SK-N-SH treated with all-trans-retinoic acid at 6 μM for 48 hours (cell line): ENCODE results near the gene MRPS18A.

Source experiments
- CREB5 ChIP-seq: fragments of 250-450 bp; sonication (Bioruptor Pico); IDR thresholded peaks from 2 replicates; pipeline ENCODE4 v1.5.1; 2020; ENCODE audit warnings: low read depth, mild to moderate bottlenecking, moderate library complexity
- CSDC2 ChIP-seq: fragments of 250-450 bp; sonication (Bioruptor Pico); IDR thresholded peaks from 2 replicates; pipeline ENCODE4 v1.5.0; 2020; ENCODE audit warnings: mild to moderate bottlenecking, moderate library complexity
- ESRRG ChIP-seq: fragments of 250-450 bp; sonication (Bioruptor Pico); IDR thresholded peaks from 2 replicates; pipeline ENCODE4 v1.6.1; 2021; ENCODE audit warnings: mild to moderate bottlenecking
- RARB ChIP-seq: fragments of 250-450 bp; sonication (Bioruptor Pico); IDR thresholded peaks from 2 replicates; pipeline ENCODE4 v1.8.0; 2021; ENCODE audit warnings: mild to moderate bottlenecking, moderate library complexity
- SNAI2 ChIP-seq: fragments of 250-450 bp; sonication (Bioruptor Pico); IDR thresholded peaks from 2 replicates; pipeline ENCODE4 v1.5.0; 2020; ENCODE audit warnings: mild to moderate bottlenecking, moderate library complexity
- TCF4 ChIP-seq: fragments of 250-450 bp; sonication (Bioruptor Pico); IDR thresholded peaks from 2 replicates; pipeline ENCODE4 v1.8.0; 2021; ENCODE audit warnings: mild to moderate bottlenecking, moderate library complexity, borderline replicate concordance
- TF ChIP-seq, protein P1 (sequence below): fragments of 250-450 bp; sonication (Bioruptor Pico); IDR thresholded peaks from 2 replicates; pipeline ENCODE4 v1.5.1; 2021; ENCODE audit warnings: mild to moderate bottlenecking, moderate library complexity
- TF ChIP-seq, protein P2 (sequence below): fragments of 250-450 bp; sonication (Bioruptor Pico); IDR thresholded peaks from 2 replicates; pipeline ENCODE4 v1.8.0; 2020; ENCODE audit warnings: mild to moderate bottlenecking, moderate library complexity, borderline replicate concordance

DNA sequence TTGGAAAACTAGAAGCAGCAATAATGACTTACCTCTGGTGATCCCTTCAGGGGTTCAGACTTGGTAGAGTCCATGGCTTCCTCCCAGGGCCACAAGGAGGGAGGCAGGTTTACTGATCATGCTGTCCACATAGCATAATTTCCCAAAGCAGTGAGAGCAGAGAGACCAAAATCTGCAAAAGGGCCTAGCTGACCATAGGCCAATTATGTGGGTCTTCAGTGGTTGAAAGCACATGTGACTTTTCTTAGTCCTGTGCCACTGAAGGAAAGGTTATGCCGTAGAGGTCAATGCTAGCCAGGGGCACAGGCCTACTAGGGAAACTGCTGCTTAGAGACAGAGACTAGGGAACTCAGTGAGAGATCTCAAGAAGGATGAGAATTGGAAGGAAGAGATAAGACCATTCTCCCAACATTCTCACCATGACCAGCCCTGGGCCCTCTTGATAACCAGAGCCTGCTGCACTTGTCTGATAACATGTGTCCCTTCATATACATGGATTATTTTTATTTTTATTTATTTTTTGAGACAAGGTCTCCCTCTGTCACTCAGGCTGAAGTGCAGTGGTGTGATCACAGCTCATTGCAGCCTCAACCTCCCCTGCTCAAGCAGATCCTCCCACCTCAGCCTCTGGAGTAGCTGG is 56.5 kb downstream of the MRPS18A start:
- TF ChIP-seq TCF4 (CRISPR knock-in tag) (no peak), CSDC2 (CRISPR knock-in tag) (no peak), SNAI2 (CRISPR knock-in tag) (no peak), RARB (CRISPR knock-in tag) (no peak), ESRRG (CRISPR knock-in tag) (no peak), CREB5 (CRISPR knock-in tag) (no peak)
- TF ChIP-seq, protein P1, sequence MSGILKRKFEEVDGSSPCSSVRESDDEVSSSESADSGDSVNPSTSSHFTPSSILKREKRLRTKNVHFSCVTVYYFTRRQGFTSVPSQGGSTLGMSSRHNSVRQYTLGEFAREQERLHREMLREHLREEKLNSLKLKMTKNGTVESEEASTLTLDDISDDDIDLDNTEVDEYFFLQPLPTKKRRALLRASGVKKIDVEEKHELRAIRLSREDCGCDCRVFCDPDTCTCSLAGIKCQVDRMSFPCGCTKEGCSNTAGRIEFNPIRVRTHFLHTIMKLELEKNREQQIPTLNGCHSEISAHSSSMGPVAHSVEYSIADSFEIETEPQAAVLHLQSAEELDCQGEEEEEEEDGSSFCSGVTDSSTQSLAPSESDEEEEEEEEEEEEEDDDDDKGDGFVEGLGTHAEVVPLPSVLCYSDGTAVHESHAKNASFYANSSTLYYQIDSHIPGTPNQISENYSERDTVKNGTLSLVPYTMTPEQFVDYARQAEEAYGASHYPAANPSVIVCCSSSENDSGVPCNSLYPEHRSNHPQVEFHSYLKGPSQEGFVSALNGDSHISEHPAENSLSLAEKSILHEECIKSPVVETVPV (CRISPR knock-in tag), result no peak
- TF ChIP-seq, protein P2, sequence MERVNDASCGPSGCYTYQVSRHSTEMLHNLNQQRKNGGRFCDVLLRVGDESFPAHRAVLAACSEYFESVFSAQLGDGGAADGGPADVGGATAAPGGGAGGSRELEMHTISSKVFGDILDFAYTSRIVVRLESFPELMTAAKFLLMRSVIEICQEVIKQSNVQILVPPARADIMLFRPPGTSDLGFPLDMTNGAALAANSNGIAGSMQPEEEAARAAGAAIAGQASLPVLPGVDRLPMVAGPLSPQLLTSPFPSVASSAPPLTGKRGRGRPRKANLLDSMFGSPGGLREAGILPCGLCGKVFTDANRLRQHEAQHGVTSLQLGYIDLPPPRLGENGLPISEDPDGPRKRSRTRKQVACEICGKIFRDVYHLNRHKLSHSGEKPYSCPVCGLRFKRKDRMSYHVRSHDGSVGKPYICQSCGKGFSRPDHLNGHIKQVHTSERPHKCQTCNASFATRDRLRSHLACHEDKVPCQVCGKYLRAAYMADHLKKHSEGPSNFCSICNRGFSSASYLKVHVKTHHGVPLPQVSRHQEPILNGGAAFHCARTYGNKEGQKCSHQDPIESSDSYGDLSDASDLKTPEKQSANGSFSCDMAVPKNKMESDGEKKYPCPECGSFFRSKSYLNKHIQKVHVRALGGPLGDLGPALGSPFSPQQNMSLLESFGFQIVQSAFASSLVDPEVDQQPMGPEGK (CRISPR knock-in tag), result no peak
